Measurements from ENCODE around the gene ANO8.

Gene ANO8

GRCh38 chr19:17309198-17309964 lies 25.3 kb downstream of the ANO8 start, which contains the start of gene DDA1:
Gene DDA1, plus strand, starts transcription at chr19:17309563. Its CDS starts 92 bp downstream, at chr19:17309655.
- H3K4me1 ChIP-seq (ENCODE audit: control insufficient read depth, insufficient read depth, low read depth, low read length) = peaks cover 41% of the 10 kb centered on the region
- H3K4me2 ChIP-seq (ENCODE audit: low read length, poor library complexity, severe bottlenecking) = peak within 1 kb of the TSS; percentile 82
- peak within 1 kb of the TSS; percentile 89 to 95 for H3K18ac ChIP-seq (ENCODE audit: low read depth in 1 of 2, low read length in 2 of 2)
- peak within 1 kb of the TSS; percentile 38 for H3K27ac ChIP-seq (ENCODE audit: low read length, poor library complexity, severe bottlenecking)
- peak; percentile 100 for DNase-seq
- H3K14ac ChIP-seq (ENCODE audit: low read length in 2 of 2) = peak within 1 kb of the TSS; percentile 71 to 79
- under 1% methylated on average over 40 of the region's 46 CpGs for WGBS
- H3K27me3 ChIP-seq (ENCODE audit: control insufficient read depth in 1 of 2, insufficient read depth in 1 of 2, low read length in 2 of 2) = no peaks in the 10 kb centered on the region
- H2BK120ac ChIP-seq (ENCODE audit: low read depth, low read length) = peak within 1 kb of the TSS; percentile 84
- peak within 1 kb of the TSS; percentile 86 for H2BK15ac ChIP-seq (ENCODE audit: low read depth, poor library complexity, severe bottlenecking)
- peak within 1 kb of the TSS; percentile 64 to 99 for H3K4ac ChIP-seq (ENCODE audit: low read depth in 1 of 2, low read length in 2 of 2)
- H2BK5ac ChIP-seq (ENCODE audit: low read depth, low read length, poor library complexity, severe bottlenecking) = peak within 1 kb of the TSS; percentile 4
- peak within 1 kb of the TSS; percentile 93 for H4K8ac ChIP-seq (ENCODE audit: low read length)
- H3K23ac ChIP-seq (ENCODE audit: low read length in 2 of 2) = no peak within 1 kb of the TSS
- H2AK5ac ChIP-seq (ENCODE audit: low read length, severe bottlenecking) = peak within 1 kb of the TSS; percentile 31
- peak within 1 kb of the TSS; percentile 92 for H4K91ac ChIP-seq (ENCODE audit: low read length)
- peak within 1 kb of the TSS; percentile 85 to 93 for H3K4me3 ChIP-seq (ENCODE audit: insufficient read depth in 1 of 2, low read depth in 1 of 2, low read length in 2 of 2)
- H2BK12ac ChIP-seq (ENCODE audit: low read length in 2 of 2) = peak within 1 kb of the TSS in 1 of 2 experiments; percentile 24
- H3K79me1 ChIP-seq (replicated peaks; ENCODE audit: low read length, poor library complexity, severe bottlenecking) = peaks cover 23% of the 10 kb centered on the region
- peak within 1 kb of the TSS; percentile 97 for H3K9ac ChIP-seq (ENCODE audit: low read length)
- H2AFZ ChIP-seq (ENCODE audit: low read depth, low read length) = no peak within 1 kb of the TSS
- no peaks in the 10 kb centered on the region for H3K9me3 ChIP-seq (ENCODE audit: control insufficient read depth, low read length)
- H3K36me3 ChIP-seq (ENCODE audit: control insufficient read depth in 1 of 2, insufficient read depth in 2 of 2, low read depth in 1 of 2, low read length in 2 of 2) = peaks cover 9 to 22% of the 10 kb centered on the region in 2 experiments

DNA sequence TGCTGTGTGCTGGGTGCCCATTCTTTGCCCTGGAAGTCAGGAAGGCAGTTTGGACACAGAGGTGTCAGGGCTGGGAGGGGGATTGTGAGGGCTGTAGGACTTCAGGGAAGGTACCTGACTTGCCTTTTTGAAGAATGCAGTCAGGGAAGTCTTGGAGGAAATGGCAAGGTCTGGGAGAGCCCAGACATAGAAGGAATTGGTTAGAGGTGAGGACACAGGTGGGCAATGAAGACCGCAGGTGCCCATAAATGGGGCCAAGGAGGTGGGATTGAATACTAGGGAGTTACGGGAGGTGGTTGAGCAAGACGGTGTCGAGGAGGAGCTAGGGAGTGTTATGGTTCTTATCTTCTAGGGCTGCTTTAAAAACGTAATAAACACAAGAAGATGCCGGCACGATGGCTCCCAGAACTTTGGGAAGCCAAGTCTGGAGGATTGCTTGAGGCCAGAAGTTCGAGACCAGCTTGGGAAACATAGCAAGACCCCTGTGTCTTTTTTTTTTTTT lies 26.7 kb downstream of the ANO8 start:
- H2BK12ac ChIP-seq (ENCODE audit: low read length in 2 of 2) = peak overlapping the region in 1 of 2 experiments; percentile 45
- no peak overlapping the region for H3K27ac ChIP-seq (ENCODE audit: low read length, poor library complexity, severe bottlenecking)
- no peak overlapping the region for H3K4ac ChIP-seq (ENCODE audit: low read depth in 1 of 2, low read length in 2 of 2)
- no peak overlapping the region for H3K14ac ChIP-seq (ENCODE audit: low read length in 2 of 2)
- peaks cover 0 to 9% of the 10 kb centered on the region in 2 experiments for H3K36me3 ChIP-seq (ENCODE audit: control insufficient read depth in 1 of 2, insufficient read depth in 2 of 2, low read depth in 1 of 2, low read length in 2 of 2)
- H3K4me1 ChIP-seq (ENCODE audit: control insufficient read depth, insufficient read depth, low read depth, low read length) = peaks cover 48% of the 10 kb centered on the region
- H3K4me3 ChIP-seq (ENCODE audit: insufficient read depth in 1 of 2, low read depth in 1 of 2, low read length in 2 of 2) = no peak overlapping the region
- no peak overlapping the region for H2AK5ac ChIP-seq (ENCODE audit: low read length, severe bottlenecking)
- no peak overlapping the region for H2BK120ac ChIP-seq (ENCODE audit: low read depth, low read length)
- H2AFZ ChIP-seq (ENCODE audit: low read depth, low read length) = no peak overlapping the region
- no peak overlapping the region for H3K4me2 ChIP-seq (ENCODE audit: low read length, poor library complexity, severe bottlenecking)
- H3K23ac ChIP-seq (ENCODE audit: low read length in 2 of 2) = no peak overlapping the region
- peaks cover 13% of the 10 kb centered on the region for H3K79me1 ChIP-seq (replicated peaks; ENCODE audit: low read length, poor library complexity, severe bottlenecking)
- no peak overlapping the region for H4K91ac ChIP-seq (ENCODE audit: low read length)
- H3K9ac ChIP-seq (ENCODE audit: low read length) = no peak overlapping the region
- H2BK15ac ChIP-seq (ENCODE audit: low read depth, poor library complexity, severe bottlenecking) = no peak overlapping the region
- no peak overlapping the region for H3K18ac ChIP-seq (ENCODE audit: low read depth in 1 of 2, low read length in 2 of 2)
- 91% methylated on average over 8 of the region's 8 CpGs for WGBS
- no peaks in the 10 kb centered on the region for H3K27me3 ChIP-seq (ENCODE audit: control insufficient read depth in 1 of 2, insufficient read depth in 1 of 2, low read length in 2 of 2)
- no peak overlapping the region for H2BK5ac ChIP-seq (ENCODE audit: low read depth, low read length, poor library complexity, severe bottlenecking)
- H3K9me3 ChIP-seq (ENCODE audit: control insufficient read depth, low read length) = no peaks in the 10 kb centered on the region
- H4K8ac ChIP-seq (ENCODE audit: low read length) = no peak overlapping the region
- DNase-seq = no peak

DNA sequence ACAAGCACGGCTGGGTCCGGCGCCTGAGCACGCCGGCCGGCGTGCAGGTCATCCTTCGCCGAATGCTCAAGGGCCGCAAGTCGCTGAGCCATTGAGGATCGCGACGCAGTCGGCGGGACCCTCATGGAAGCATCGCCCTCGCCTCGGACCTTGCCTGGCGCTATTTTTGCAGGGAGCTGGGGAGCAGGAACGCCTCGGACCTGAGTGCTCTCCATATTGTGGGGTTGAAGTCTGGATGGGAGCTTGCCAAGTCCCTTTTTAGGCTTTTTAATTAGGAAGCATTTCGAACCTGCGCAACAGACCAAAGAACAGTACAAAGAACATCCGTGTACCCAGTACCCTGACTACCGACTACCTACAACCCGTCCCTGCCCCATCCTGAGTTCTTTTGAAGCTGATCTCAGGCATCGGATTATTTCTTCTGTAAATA lies 28.4 kb downstream of the ANO8 start:
- no peak for DNase-seq
- peak overlapping the region; percentile 56 to 82 for H3K4ac ChIP-seq (ENCODE audit: low read depth in 1 of 2, low read length in 2 of 2)
- peak overlapping the region in 1 of 2 experiments; percentile 10 for H2BK12ac ChIP-seq (ENCODE audit: low read length in 2 of 2)
- H4K8ac ChIP-seq (ENCODE audit: low read length) = peak overlapping the region; percentile 83
- peak overlapping the region; percentile 90 to 96 for H3K18ac ChIP-seq (ENCODE audit: low read depth in 1 of 2, low read length in 2 of 2)
- H3K27me3 ChIP-seq (ENCODE audit: control insufficient read depth in 1 of 2, insufficient read depth in 1 of 2, low read length in 2 of 2) = no peaks in the 10 kb centered on the region
- peak overlapping the region in 1 of 2 experiments; percentile 9 for H3K14ac ChIP-seq (ENCODE audit: low read length in 2 of 2)
- peaks cover 23% of the 10 kb centered on the region for H3K79me1 ChIP-seq (replicated peaks; ENCODE audit: low read length, poor library complexity, severe bottlenecking)
- no peaks in the 10 kb centered on the region for H3K9me3 ChIP-seq (ENCODE audit: control insufficient read depth, low read length)
- H3K4me2 ChIP-seq (ENCODE audit: low read length, poor library complexity, severe bottlenecking) = peak overlapping the region; percentile 78
- H3K4me3 ChIP-seq (ENCODE audit: insufficient read depth in 1 of 2, low read depth in 1 of 2, low read length in 2 of 2) = peak overlapping the region; percentile 80 to 95
- H2AK5ac ChIP-seq (ENCODE audit: low read length, severe bottlenecking) = no peak overlapping the region
- H3K4me1 ChIP-seq (ENCODE audit: control insufficient read depth, insufficient read depth, low read depth, low read length) = peaks cover 42% of the 10 kb centered on the region
- peak overlapping the region; percentile 64 to 98 for H3K23ac ChIP-seq (ENCODE audit: low read length in 2 of 2)
- peak overlapping the region; percentile 27 for H2BK120ac ChIP-seq (ENCODE audit: low read depth, low read length)
- 11% methylated on average over 26 of the region's 28 CpGs for WGBS
- peak overlapping the region; percentile 80 for H2AFZ ChIP-seq (ENCODE audit: low read depth, low read length)
- H2BK15ac ChIP-seq (ENCODE audit: low read depth, poor library complexity, severe bottlenecking) = peak overlapping the region; percentile 95
- no peak overlapping the region for H2BK5ac ChIP-seq (ENCODE audit: low read depth, low read length, poor library complexity, severe bottlenecking)
- peak overlapping the region; percentile 96 for H4K91ac ChIP-seq (ENCODE audit: low read length)
- peaks cover 0 to 8% of the 10 kb centered on the region in 2 experiments for H3K36me3 ChIP-seq (ENCODE audit: control insufficient read depth in 1 of 2, insufficient read depth in 2 of 2, low read depth in 1 of 2, low read length in 2 of 2)
- H3K27ac ChIP-seq (ENCODE audit: low read length, poor library complexity, severe bottlenecking) = peak overlapping the region; percentile 91
- peak overlapping the region; percentile 94 for H3K9ac ChIP-seq (ENCODE audit: low read length)

All from mesenchymal stem cell (in vitro differentiated cells and primary cell).